OCI-LY3 (cell line): ENCODE results near the gene ATG101.

Source experiments
- H2AFZ ChIP-seq: fragments of 200-600, 300-600 bp; shearing (Covaris generic); 2 replicates; pipeline ENCODE4 v1.6.0; 2014; ENCODE audit warnings: antibody characterized with exemption, low read depth, low read length
- H3K27ac ChIP-seq: fragments of 200-600, 300-600 bp; sonication (generic); 2 replicates; pipeline ENCODE4 v1.5.1; 2014; ENCODE audit warnings: mild to moderate bottlenecking, low read length, moderate library complexity, mixed read lengths
- H3K27me3 ChIP-seq: fragments of 200-600, 300-600 bp; sonication (generic); 2 replicates; pipeline ENCODE4 v1.6.1; 2014; ENCODE audit warnings: low read depth, low read length, mixed read lengths
- H3K36me3 ChIP-seq: fragments of 200-600, 300-600 bp; sonication (generic); replicated peaks from 2 replicates; pipeline ENCODE3; 2014; ENCODE audit warnings: low read depth, low read length, mixed read lengths
- H3K4me1 ChIP-seq: fragments of 300-600, 200-600 bp; sonication (generic); 2 replicates; pipeline ENCODE4 v1.6.1; 2014; ENCODE audit warnings: low read length, mixed read lengths
- H3K4me2 ChIP-seq: fragments of 200-600, 300-600 bp; sonication (generic); 2 replicates; pipeline ENCODE4 v1.6.1; 2014; ENCODE audit warnings: low read length, mixed read lengths
- H3K4me3 ChIP-seq: fragments of 300-600, 200-600 bp; sonication (generic); 2 replicates; pipeline ENCODE4 v1.5.1; 2014; ENCODE audit warnings: antibody characterized with exemption, mild to moderate bottlenecking, low read length, moderate library complexity
- H3K79me2 ChIP-seq: fragments of 300-600, 200-600 bp; shearing (Covaris generic); 2 replicates; pipeline ENCODE4 v1.6.1; 2014; ENCODE audit warnings: mild to moderate bottlenecking, low read length, mixed read lengths
- H3K9ac ChIP-seq: fragments of 300-600, 200-600 bp; shearing (Covaris generic); 2 replicates; pipeline ENCODE4 v1.6.0; 2014; ENCODE audit warnings: mild to moderate bottlenecking, low read length, moderate library complexity
- H3K9me3 ChIP-seq: fragments of 200-600, 300-600 bp; shearing (Covaris generic); 2 replicates; pipeline ENCODE4 v1.6.1; 2014; ENCODE audit warnings: low read length, mixed read lengths; ENCODE audit not compliant: insufficient read depth
- H4K20me1 ChIP-seq: fragments of 200-600, 300-600 bp; sonication (generic); 2 replicates; pipeline ENCODE4 v1.6.1; 2016; ENCODE audit warnings: low read length, mixed read lengths; ENCODE audit not compliant: insufficient read depth
- EZH2phosphoT487 ChIP-seq: fragments of 200-600 bp; shearing (Covaris generic); IDR thresholded peaks from 2 replicates; pipeline ENCODE4 v1.6.1; 2018; ENCODE audit warnings: antibody characterized with exemption, mixed run types, low read depth
- TF ChIP-seq, protein P1 (sequence below): fragments of 200-600, 300-600 bp; sonication (generic); IDR thresholded peaks from 2 replicates; pipeline ENCODE4 v1.5.1; 2014; ENCODE audit warnings: antibody characterized with exemption, low read length, low read depth

Gene ATG101

DNA sequence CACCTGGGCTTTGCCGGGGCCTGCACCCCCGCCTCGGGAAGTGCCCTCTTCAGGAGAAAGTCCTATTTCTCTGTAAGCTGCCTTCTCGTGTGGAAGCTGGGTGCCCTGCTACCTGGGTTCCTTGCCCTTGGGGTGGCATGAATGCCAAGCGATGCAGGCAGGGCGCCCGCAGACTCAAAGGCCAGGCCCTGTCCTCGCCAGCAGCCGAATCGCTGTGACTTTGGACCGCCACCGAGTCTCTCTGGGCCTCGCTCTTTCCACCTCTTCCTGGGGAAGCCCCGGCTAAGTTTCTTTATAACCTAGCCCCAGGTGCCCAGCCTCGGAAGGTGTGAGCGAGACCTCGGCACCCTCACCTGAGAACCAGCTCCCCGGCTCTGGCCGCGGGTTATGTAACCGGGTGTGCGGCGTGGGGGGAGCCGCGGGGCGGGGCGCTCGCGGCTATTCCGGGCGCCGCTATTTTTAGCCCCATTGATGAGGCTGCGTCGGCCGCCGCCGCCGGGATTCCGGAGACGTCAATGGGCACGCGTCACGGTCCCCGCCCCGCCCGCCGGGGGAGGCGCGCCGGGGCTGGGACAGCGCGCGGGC lies 33.1 kb upstream of the ATG101 start:
- Histone ChIP-seq H3K9me3 (no peaks in the 10 kb centered on the region), H3K27ac (no peak overlapping the region), H3K79me2 (no peaks in the 10 kb centered on the region), H4K20me1 (no peaks in the 10 kb centered on the region), H3K9ac (peak overlapping the region; percentile 57), H3K4me1 (peaks cover 26% of the 10 kb centered on the region), H3K36me3 (no peaks in the 10 kb centered on the region), H3K27me3 (peaks cover 29% of the 10 kb centered on the region), H2AFZ (peak overlapping the region; percentile 63), H3K4me2 (peak overlapping the region; percentile 96), H3K4me3 (peak overlapping the region; percentile 86)
- no peak for TF ChIP-seq EZH2phosphoT487
- TF ChIP-seq, protein P1, sequence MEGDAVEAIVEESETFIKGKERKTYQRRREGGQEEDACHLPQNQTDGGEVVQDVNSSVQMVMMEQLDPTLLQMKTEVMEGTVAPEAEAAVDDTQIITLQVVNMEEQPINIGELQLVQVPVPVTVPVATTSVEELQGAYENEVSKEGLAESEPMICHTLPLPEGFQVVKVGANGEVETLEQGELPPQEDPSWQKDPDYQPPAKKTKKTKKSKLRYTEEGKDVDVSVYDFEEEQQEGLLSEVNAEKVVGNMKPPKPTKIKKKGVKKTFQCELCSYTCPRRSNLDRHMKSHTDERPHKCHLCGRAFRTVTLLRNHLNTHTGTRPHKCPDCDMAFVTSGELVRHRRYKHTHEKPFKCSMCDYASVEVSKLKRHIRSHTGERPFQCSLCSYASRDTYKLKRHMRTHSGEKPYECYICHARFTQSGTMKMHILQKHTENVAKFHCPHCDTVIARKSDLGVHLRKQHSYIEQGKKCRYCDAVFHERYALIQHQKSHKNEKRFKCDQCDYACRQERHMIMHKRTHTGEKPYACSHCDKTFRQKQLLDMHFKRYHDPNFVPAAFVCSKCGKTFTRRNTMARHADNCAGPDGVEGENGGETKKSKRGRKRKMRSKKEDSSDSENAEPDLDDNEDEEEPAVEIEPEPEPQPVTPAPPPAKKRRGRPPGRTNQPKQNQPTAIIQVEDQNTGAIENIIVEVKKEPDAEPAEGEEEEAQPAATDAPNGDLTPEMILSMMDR, result no peak

DNA sequence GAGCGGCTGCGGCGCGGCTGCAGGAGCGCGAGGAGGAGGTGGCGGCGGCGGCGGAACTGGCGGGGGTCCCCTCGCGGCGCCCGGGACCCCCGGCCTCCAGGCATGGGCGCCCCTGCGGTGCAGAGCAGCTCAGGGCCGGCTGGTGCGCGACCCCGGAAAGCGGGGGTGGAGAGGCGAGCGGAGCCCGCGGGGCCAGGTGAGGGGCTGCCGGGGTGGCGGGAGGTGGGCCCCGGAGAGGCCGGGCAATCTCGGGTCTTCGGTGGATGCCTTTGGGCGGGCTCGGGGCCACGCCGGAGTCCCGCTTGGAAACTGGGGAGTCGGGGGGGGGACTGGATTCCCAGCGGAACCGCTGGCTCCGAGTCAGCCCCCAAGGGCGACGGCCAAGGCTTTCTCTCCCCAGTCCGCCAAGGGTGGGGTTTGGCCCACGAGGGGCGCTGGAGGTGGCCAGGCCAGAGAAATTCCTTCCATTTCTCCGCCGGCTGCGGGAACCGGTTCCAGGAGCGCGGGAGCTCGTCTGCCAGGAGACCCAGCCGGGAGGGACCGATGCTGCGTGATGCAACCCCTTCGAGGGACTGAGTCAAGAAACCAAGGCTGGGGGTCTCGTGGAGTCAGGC lies 32.4 kb upstream of the ATG101 start:
- H3K4me2 ChIP-seq, result peak overlapping the region; percentile 86
- peaks cover 29% of the 10 kb centered on the region for H3K27me3 ChIP-seq
- H3K4me1 ChIP-seq, result peaks cover 33% of the 10 kb centered on the region
- H3K9ac ChIP-seq, result peak overlapping the region; percentile 71
- H3K27ac ChIP-seq, result no peak overlapping the region
- peak overlapping the region; percentile 47; the same call in 1 of the 2 replicates for H2AFZ ChIP-seq
- no peaks in the 10 kb centered on the region for H3K79me2 ChIP-seq
- TF ChIP-seq EZH2phosphoT487, result no peak
- TF ChIP-seq, protein P1, result no peak
- H3K36me3 ChIP-seq, result no peaks in the 10 kb centered on the region
- H3K4me3 ChIP-seq, result peak overlapping the region; percentile 84
- H3K9me3 ChIP-seq, result no peaks in the 10 kb centered on the region
- H4K20me1 ChIP-seq, result no peaks in the 10 kb centered on the region

DNA sequence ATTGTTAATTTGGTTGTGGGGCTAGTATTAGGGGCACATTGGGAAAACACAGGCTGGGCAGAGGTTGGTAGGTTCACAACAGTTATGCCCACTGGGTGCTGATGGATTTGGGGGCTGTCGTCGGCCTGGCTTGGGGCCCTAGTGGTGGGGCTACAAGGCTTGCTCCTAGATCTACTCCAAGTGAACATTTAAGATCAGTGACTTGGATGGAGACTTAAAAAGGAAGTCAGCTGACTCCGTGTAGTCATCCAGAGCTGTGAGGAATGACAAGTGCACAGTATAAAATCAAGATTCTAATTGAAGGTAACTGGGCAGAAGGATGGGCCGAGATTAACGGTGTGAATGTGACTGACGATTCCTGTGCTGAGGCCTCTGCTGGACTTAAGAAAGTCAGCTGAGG lies 31.3 kb upstream of the ATG101 start:
- H3K4me1 ChIP-seq, result peaks cover 34% of the 10 kb centered on the region
- H3K36me3 ChIP-seq, result no peaks in the 10 kb centered on the region
- no peaks in the 10 kb centered on the region for H4K20me1 ChIP-seq
- no peak overlapping the region for H3K27ac ChIP-seq
- H2AFZ ChIP-seq, result no peak overlapping the region
- no peaks in the 10 kb centered on the region for H3K9me3 ChIP-seq
- H3K27me3 ChIP-seq, result peaks cover 29% of the 10 kb centered on the region
- H3K4me2 ChIP-seq, result no peak overlapping the region
- H3K9ac ChIP-seq, result no peak overlapping the region
- no peaks in the 10 kb centered on the region for H3K79me2 ChIP-seq
- no peak overlapping the region for H3K4me3 ChIP-seq
- no peak for TF ChIP-seq EZH2phosphoT487
- TF ChIP-seq, protein P1, result no peak

DNA sequence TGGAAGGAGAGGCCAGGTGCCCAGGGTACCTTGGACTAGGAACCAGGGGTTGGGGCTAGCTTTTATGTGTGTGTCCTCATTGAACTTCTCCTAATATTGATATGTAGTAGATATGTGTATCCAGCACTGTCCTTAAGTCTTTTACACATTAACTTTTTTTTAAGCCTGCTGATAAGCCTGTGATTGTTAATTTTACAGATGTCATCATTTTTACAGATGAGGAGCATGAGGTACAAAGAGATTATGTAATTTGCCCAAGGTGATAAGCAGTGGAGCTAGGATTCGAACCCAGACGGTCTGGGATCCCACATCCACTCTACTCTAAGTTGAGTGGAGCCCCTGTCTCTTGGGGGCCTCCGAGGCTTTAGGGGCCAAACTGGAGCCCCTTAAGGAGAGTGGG lies 28.7 kb upstream of the ATG101 start:
- no peak overlapping the region for H2AFZ ChIP-seq
- H3K27me3 ChIP-seq, result peaks cover 13% of the 10 kb centered on the region
- H3K4me2 ChIP-seq, result no peak overlapping the region
- peaks cover 33% of the 10 kb centered on the region for H3K4me1 ChIP-seq
- no peaks in the 10 kb centered on the region for H4K20me1 ChIP-seq
- no peaks in the 10 kb centered on the region for H3K79me2 ChIP-seq
- H3K9me3 ChIP-seq, result no peaks in the 10 kb centered on the region
- TF ChIP-seq, protein P1, result no peak
- TF ChIP-seq EZH2phosphoT487, result no peak
- H3K4me3 ChIP-seq, result no peak overlapping the region
- H3K36me3 ChIP-seq, result no peaks in the 10 kb centered on the region
- no peak overlapping the region for H3K27ac ChIP-seq
- no peak overlapping the region for H3K9ac ChIP-seq
